ENCODE results near the gene HBZ.

DNA sequence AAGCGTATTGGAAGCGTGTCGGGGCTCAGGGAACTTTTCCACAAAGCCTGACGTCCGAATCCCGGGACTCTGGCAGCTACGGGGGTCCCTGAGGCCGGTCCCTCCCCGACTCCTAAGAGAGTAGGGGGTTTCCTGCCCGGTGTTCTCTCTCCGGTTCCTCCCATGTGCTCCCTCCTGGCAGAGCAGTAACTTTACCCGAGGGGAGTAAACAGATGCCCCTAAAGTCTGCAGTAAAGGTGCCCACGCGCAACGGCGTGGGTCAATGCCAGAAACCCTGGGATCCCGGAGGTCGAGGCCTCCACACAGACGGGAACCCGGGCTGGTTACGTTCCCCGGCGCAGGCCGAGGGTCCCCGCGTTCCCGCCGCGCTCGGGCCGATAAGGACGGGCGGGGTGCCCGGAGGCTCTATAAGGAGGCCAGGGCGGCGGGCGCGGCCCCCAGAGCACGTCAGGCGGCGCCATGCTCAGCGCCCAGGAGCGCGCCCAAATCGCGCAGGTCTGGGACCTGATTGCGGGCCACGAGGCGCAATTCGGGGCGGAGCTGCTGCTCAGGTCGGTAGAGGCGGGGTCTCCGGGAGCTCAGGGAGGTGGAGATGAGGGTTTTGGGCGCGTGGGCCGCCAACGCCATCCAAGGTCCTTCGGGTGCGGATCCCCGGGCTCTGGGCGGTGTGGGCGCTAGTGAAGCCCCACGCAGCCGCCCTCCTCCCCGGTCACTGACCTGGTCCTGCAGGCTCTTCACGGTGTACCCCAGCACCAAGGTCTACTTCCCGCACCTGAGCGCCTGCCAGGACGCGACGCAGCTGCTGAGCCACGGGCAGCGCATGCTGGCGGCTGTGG, 13.3 kb downstream of the HBZ start, which contains the start of gene HBM:
- TF ChIP-seq CREB5 (CRISPR knock-in tag; IDR thresholded peaks at IDR 0.05; ENCODE audit: low read depth): no peak
- TF ChIP-seq ZNF8 (CRISPR knock-in tag; IDR thresholded peaks at IDR 0.05): no peak
- no peak for TF ChIP-seq PATZ1 (CRISPR knock-in tag; IDR thresholded peaks at IDR 0.05; ENCODE audit: borderline replicate concordance)
- TF ChIP-seq CSDC2 (CRISPR knock-in tag; IDR thresholded peaks at IDR 0.05): no peak
- no peak for TF ChIP-seq ARNTL (CRISPR knock-in tag; IDR thresholded peaks at IDR 0.05; ENCODE audit: borderline replicate concordance, low read depth)
- no peak for TF ChIP-seq ISL1 (CRISPR knock-in tag; IDR thresholded peaks at IDR 0.05)
- TF ChIP-seq OSR1 (CRISPR knock-in tag; IDR thresholded peaks at IDR 0.05): no peak
- TF ChIP-seq ZNF70 (CRISPR knock-in tag; IDR thresholded peaks at IDR 0.05): no peak
- no peak for TF ChIP-seq ESRRG (CRISPR knock-in tag; IDR thresholded peaks at IDR 0.05)
- TF ChIP-seq BACH2 (CRISPR knock-in tag; IDR thresholded peaks at IDR 0.05; ENCODE audit: borderline replicate concordance): no peak
- TF ChIP-seq RARB (CRISPR knock-in tag; IDR thresholded peaks at IDR 0.05): no peak
- TF ChIP-seq ZFP3 (CRISPR knock-in tag; IDR thresholded peaks at IDR 0.05): no peak
- no peak for TF ChIP-seq GLIS3 (CRISPR knock-in tag; IDR thresholded peaks at IDR 0.05)
- no peak for TF ChIP-seq ZFP30 (CRISPR knock-in tag; IDR thresholded peaks at IDR 0.05)

All from SK-N-SH treated with all-trans-retinoic acid at 6 μM for 48 hours (cell line).